Activated naive CD4-positive, alpha-beta T cell treated with anti-CD3 and anti-CD28 coated beads for 36 hours (primary cell): ENCODE data around the gene SIGLEC15. TPM values are rescaled to one million over a fixed set of nuclear protein-coding genes. Genes with fewer than 3 reads are reported as not detected.

ENCODE experiments used
- CTCF ChIA-PET: fragments of 350-600 bp; sonication (Branson Sonifier 250); formaldehyde crosslinking; loops from one replicate; lab custom pipeline; 2021; ENCODE audit warnings: antibody characterized with exemption; lab: Charles Lee
- DNase-seq: peaks from one replicate; pipeline ENCODE4 v3.0.0-alpha.2; 2020
- H3K27ac Mint-ChIP-seq: one replicate; pipeline ENCODE4 v1.8.0; 2021; ENCODE audit warnings: mild to moderate bottlenecking, mixed read lengths
- H3K27me3 Mint-ChIP-seq: one replicate; pipeline ENCODE4 v1.8.0; 2021; ENCODE audit warnings: low read depth, mixed read lengths
- H3K36me3 Mint-ChIP-seq: one replicate; pipeline ENCODE4 v1.8.0; 2021; ENCODE audit warnings: low read depth, mixed read lengths
- H3K4me1 Mint-ChIP-seq: one replicate; pipeline ENCODE4 v1.8.0; 2021; ENCODE audit warnings: low read depth, mixed read lengths
- H3K4me3 Mint-ChIP-seq: one replicate; pipeline ENCODE4 v1.8.0; 2021; ENCODE audit warnings: mild to moderate bottlenecking, moderate library complexity, mixed read lengths
- H3K9me3 Mint-ChIP-seq: one replicate; pipeline ENCODE4 v1.8.0; 2021; ENCODE audit warnings: mixed read lengths
- intact Hi-C: fragments of 100-400 bp; cut with micrococcal nuclease; formaldehyde crosslinking; loops from one replicate; pipeline ENCODE4 v1.15.1; 2023
- total RNA-seq, 2 experiments: library from RNA; stranded (reverse); gene quantifications; one replicate each; pipeline ENCODE4 v1.2.3, GENCODE V29; 2021

Gene SIGLEC15, protein sequence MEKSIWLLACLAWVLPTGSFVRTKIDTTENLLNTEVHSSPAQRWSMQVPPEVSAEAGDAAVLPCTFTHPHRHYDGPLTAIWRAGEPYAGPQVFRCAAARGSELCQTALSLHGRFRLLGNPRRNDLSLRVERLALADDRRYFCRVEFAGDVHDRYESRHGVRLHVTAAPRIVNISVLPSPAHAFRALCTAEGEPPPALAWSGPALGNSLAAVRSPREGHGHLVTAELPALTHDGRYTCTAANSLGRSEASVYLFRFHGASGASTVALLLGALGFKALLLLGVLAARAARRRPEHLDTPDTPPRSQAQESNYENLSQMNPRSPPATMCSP
- total RNA-seq, result not detected

- intact Hi-C loops, result no loop called here
- Mint-ChIP-seq H3K27me3 (peaks cover 12% of the 10 kb centered on the region), H3K4me3 (no peak within 1 kb of the TSS), H3K36me3 (no peaks in the 10 kb centered on the region), H3K9me3 (no peaks in the 10 kb centered on the region), H3K4me1 (peaks cover 26% of the 10 kb centered on the region), H3K27ac (no peak within 1 kb of the TSS)
- DNase-seq, result peak; percentile 4
- CTCF ChIA-PET, result no interaction called here
Observed at GRCh38 chr18:45825258-45826044, at the start of gene SIGLEC15. Gene SIGLEC15, plus strand, starts transcription at chr18:45825675. Its CDS starts 54 bp downstream, at chr18:45825729.

- H3K27ac Mint-ChIP-seq, result no peak overlapping the region
- intact Hi-C loops, result loop anchor here (2.0 to 5.0 kb wide), 2 partner anchors 62 to 99 kb away; no protein-coding TSS in a partner anchor
- H3K4me3 Mint-ChIP-seq, result peak overlapping the region; percentile 79
- H3K4me1 Mint-ChIP-seq, result peaks cover 10% of the 10 kb centered on the region
- no peaks in the 10 kb centered on the region for H3K9me3 Mint-ChIP-seq
- DNase-seq, result no peak
- CTCF ChIA-PET, result interaction anchor here (0.9 to 1.5 kb wide), 7 partner anchors 8 to 110 kb away, joined by 3 to 7 read pairs (median 4); no protein-coding TSS in a partner anchor
- peaks cover 7% of the 10 kb centered on the region for H3K27me3 Mint-ChIP-seq
- no peaks in the 10 kb centered on the region for H3K36me3 Mint-ChIP-seq
Observed at GRCh38 chr18:45775743-45776142, 49.7 kb upstream of the SIGLEC15 start.

GRCh38 chr18:45777393-45777792 lies 48.1 kb upstream of the SIGLEC15 start:
- no peaks in the 10 kb centered on the region for H3K36me3 Mint-ChIP-seq
- H3K4me3 Mint-ChIP-seq, result no peak overlapping the region
- no peak overlapping the region for H3K27ac Mint-ChIP-seq
- H3K9me3 Mint-ChIP-seq, result no peaks in the 10 kb centered on the region
- CTCF ChIA-PET, result no interaction called here
- peaks cover 10% of the 10 kb centered on the region for H3K4me1 Mint-ChIP-seq
- DNase-seq, result no peak
- peaks cover 4% of the 10 kb centered on the region for H3K27me3 Mint-ChIP-seq
- intact Hi-C loops, result loop anchor here (5.0 kb wide), 1 partner anchor 60 kb away; no protein-coding TSS in a partner anchor

DNA sequence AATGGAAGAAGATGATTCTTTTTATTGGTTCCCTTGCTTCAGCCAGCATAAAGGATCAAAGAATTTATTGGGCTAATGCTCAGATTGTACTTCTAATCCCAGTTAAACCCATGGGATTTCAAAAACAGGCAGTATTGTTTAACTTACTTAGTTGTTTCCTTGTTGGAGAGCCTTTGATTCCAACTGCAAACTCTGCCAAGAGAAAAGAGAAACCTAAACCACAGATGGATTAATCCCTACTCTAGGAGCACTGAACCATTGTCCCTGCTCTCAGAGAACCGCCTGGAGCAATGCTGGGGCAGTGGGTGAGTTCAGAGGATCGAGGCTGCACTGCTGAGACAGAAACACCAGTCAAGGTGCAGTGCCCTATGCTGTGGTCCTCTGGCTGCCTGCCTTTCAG lies 44.9 kb upstream of the SIGLEC15 start:
- Mint-ChIP-seq H3K9me3 (no peaks in the 10 kb centered on the region), H3K27me3 (no peaks in the 10 kb centered on the region), H3K4me1 (peaks cover 5% of the 10 kb centered on the region), H3K36me3 (no peaks in the 10 kb centered on the region), H3K27ac (no peak overlapping the region), H3K4me3 (no peak overlapping the region)
- DNase-seq, result no peak
- CTCF ChIA-PET, result no interaction called here
- intact Hi-C loops, result no loop called here

GRCh38 chr18:45782662-45783061 lies 42.8 kb upstream of the SIGLEC15 start:
- Mint-ChIP-seq H3K9me3 (no peaks in the 10 kb centered on the region), H3K36me3 (no peaks in the 10 kb centered on the region), H3K27ac (no peak overlapping the region), H3K27me3 (no peaks in the 10 kb centered on the region), H3K4me3 (no peak overlapping the region), H3K4me1 (peaks cover 5% of the 10 kb centered on the region)
- DNase-seq, result no peak
- intact Hi-C loops, result no loop called here
- CTCF ChIA-PET, result no interaction called here

- no peak overlapping the region for H3K27ac Mint-ChIP-seq
- no peak overlapping the region for H3K4me3 Mint-ChIP-seq
- H3K36me3 Mint-ChIP-seq, result no peaks in the 10 kb centered on the region
- intact Hi-C loops, result no loop called here
- CTCF ChIA-PET, result interaction anchor here (1.4 kb wide), 1 partner anchor 8 kb away, joined by 4 read pairs; no protein-coding TSS in a partner anchor
- no peaks in the 10 kb centered on the region for H3K9me3 Mint-ChIP-seq
- peaks cover 5% of the 10 kb centered on the region for H3K4me1 Mint-ChIP-seq
- no peaks in the 10 kb centered on the region for H3K27me3 Mint-ChIP-seq
- DNase-seq, result no peak
Observed at GRCh38 chr18:45783097-45784075, 42.1 kb upstream of the SIGLEC15 start.

DNA sequence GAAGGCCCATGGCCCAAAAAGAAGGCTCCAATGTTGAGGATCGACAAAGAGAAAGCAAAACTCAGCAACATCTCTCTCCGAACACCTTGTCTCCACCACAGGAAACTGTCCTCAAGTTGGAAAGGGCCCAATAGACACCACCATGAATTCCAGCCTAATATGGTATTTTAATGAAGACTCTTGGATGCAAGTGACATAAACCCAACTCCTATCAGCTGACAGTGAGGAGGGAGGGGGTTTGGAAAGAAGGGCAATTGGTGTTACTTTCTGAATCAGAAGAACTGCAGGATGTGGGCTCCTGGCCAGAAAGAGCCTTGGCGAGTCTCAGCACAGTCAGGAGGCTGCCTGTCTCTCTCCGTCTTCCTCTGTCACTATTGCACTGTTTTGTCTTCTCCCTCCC lies 40.3 kb upstream of the SIGLEC15 start:
- peak; percentile 31 for DNase-seq
- Mint-ChIP-seq H3K27me3 (no peaks in the 10 kb centered on the region), H3K36me3 (no peaks in the 10 kb centered on the region), H3K4me3 (no peak overlapping the region), H3K4me1 (peaks cover 5% of the 10 kb centered on the region), H3K27ac (no peak overlapping the region), H3K9me3 (no peaks in the 10 kb centered on the region)
- intact Hi-C loops, result no loop called here
- CTCF ChIA-PET, result no interaction called here

GRCh38 chr18:45786941-45787340 lies 38.5 kb upstream of the SIGLEC15 start:
- Mint-ChIP-seq H3K9me3 (peaks cover 3% of the 10 kb centered on the region), H3K4me3 (no peak overlapping the region), H3K27ac (no peak overlapping the region), H3K4me1 (peaks cover 5% of the 10 kb centered on the region), H3K27me3 (no peaks in the 10 kb centered on the region), H3K36me3 (no peaks in the 10 kb centered on the region)
- intact Hi-C loops, result no loop called here
- CTCF ChIA-PET, result no interaction called here
- DNase-seq, result no peak

DNA sequence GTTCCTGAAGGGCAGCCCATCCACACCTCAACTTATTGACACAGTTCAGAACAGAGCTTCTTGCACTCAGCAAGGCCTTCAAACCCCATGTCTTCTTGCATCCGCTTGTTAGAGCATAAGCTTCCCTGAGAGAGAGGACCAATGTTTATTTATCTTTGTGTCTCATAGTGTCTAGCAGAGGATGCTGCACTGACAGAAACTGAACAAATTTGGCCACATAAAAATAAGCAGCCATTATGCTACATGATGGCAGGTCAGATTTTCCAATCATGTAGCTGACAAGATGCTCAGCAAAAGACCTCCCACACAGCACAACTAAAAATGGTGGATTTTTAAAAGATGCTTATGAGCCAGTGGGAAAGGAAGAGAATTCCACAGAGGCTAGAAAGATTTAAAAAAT lies 38.1 kb upstream of the SIGLEC15 start:
- CTCF ChIA-PET, result no interaction called here
- Mint-ChIP-seq H3K4me1 (peaks cover 5% of the 10 kb centered on the region), H3K27ac (no peak overlapping the region), H3K9me3 (peaks cover 4% of the 10 kb centered on the region), H3K4me3 (no peak overlapping the region), H3K36me3 (no peaks in the 10 kb centered on the region), H3K27me3 (no peaks in the 10 kb centered on the region)
- intact Hi-C loops, result no loop called here
- DNase-seq, result no peak

DNA sequence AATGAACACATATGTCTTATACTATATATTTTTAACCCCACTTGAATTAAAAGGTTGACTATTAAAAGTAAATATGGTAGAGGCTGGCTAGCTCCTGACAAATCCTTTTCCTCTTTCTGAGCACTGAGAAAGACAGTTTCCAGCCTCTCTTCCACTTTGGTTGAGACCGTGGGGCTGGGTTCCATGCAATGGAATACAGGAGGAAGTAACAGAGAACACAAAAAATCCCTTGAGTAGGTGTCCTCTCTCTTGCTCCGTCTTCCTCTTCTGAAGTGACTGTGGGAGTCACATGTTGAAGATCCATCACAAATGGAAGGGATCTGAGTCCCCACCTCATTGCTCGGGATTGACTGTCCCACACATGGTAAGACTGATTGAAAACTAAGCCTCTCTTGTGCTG lies 36.6 kb upstream of the SIGLEC15 start:
- DNase-seq, result no peak
- Mint-ChIP-seq H3K4me1 (peaks cover 5% of the 10 kb centered on the region), H3K4me3 (no peak overlapping the region), H3K36me3 (no peaks in the 10 kb centered on the region), H3K27ac (no peak overlapping the region), H3K27me3 (no peaks in the 10 kb centered on the region), H3K9me3 (peaks cover 8% of the 10 kb centered on the region)
- intact Hi-C loops, result no loop called here
- CTCF ChIA-PET, result interaction anchor here (0.8 kb wide), 1 partner anchor 18 kb away, joined by 4 read pairs; no protein-coding TSS in a partner anchor

DNA sequence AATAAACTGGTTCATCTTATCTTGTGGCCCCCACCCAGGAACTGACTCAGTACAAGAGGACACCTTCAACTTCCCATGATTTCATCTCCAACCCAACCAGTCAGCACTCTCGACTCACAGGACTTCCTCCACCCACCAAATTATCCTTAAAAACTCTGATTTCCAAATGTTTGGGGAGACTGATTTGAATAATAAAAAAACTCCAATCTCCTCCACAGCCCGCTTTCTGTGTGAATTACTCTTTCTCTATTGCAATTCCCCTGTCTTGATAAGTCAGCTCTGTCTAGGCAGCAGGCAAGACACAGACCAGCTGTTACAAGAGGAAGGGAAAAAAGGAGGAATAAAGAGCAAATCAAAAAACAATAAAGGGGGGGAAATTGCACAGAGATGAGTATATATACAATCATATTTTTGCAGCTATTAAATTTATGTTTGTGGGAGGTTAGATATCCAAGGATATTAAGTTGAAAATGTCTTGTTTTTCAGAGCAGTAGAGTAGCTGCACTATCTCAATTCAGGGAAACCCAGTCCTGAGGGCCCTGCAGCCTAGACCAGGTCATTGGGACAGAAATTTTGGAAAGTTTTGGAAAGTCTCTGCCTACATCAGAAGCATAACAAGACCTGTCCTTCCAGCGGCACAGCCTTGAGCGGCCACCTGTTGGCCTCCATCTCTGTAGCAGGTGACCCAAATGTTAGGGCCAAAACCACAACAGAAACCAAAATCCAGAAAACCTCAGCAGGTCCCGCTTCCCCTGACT lies 32.8 kb upstream of the SIGLEC15 start:
- peaks cover 8% of the 10 kb centered on the region for H3K9me3 Mint-ChIP-seq
- H3K27me3 Mint-ChIP-seq, result no peaks in the 10 kb centered on the region
- intact Hi-C loops, result no loop called here
- no peaks in the 10 kb centered on the region for H3K4me1 Mint-ChIP-seq
- CTCF ChIA-PET, result interaction anchor here (0.6 kb wide), 2 partner anchors 15 to 47 kb away, joined by 3 read pairs; no protein-coding TSS in a partner anchor
- DNase-seq, result no peak
- H3K4me3 Mint-ChIP-seq, result no peak overlapping the region
- no peak overlapping the region for H3K27ac Mint-ChIP-seq
- H3K36me3 Mint-ChIP-seq, result no peaks in the 10 kb centered on the region
